Epidermal melanocyte (primary cell): ENCODE results near the gene TMEM42.
"Not testable (repeated sequence)": the region's sequence is repeated elsewhere in the genome, so short reads cannot be mapped to it uniquely, and the experiment has no call there.

Experiments
- DNase-seq: peaks from one replicate; pipeline ENCODE4 v3.0.0; 2011; ENCODE audit warnings: low spot score; ENCODE audit not compliant: insufficient read length

Gene TMEM42

DNA sequence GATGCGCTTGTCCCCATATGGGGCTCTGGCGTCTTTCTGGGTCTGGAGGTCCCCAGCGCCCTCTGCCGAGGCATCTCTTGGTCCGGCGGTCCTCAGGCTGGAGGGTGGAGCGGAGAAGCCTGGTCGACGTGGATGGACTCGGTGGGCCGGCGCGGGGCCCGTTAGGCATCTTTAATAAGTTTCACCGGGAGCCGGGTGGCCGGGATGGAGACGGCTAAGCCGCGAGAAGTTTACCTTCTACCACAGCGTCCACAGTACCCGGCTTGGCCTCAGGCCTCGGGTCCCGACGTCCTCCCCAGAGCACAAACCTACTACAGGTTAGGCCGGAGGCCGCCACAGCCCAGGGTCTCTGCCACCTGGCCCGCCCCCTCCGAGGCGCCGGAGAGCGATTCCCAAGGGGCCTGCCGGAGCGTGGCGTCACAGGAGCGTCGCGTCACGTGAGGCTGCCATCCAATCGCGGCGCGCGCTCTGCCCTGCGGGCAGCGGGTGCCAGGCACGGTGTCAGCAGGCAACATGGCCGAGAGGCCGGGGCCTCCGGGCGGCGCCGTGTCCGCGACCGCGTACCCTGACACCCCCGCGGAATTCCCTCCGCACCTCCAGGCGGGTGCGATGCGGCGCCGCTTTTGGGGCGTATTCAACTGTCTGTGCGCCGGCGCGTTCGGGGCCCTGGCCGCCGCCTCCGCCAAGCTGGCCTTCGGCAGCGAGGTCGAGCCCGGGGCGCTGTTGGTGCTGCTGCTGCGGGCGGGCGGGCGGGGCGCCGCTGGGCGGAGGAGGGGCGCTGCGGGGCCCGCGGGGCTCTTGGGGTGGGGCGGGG lies at the start of gene TMEM42:
Gene TMEM42, plus strand, starts transcription at position 501 of the 814 bp plus-strand sequence. Its CDS starts 13 bp downstream, at position 514.
- peak; percentile 83 for DNase-seq

DNA sequence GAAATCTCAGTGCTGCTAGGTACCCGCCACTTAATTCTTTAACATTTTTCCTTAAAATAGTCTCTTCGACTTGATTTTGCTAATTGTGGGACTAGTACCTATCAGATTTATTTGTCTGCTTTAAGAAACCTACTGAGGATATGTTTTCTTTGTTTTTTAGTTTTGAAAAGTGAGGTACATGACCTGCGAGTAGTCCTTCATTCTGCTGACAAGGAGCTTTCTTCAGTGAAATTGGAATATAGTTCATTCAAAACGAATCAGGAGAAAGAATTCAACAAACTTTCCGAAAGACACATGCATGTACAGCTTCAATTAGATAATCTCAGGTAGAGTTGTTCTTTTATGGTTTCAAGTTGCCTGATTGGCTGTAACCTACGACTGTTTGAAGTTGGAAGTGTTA lies 47.0 kb upstream of the TMEM42 start:
- no peak for DNase-seq

DNA sequence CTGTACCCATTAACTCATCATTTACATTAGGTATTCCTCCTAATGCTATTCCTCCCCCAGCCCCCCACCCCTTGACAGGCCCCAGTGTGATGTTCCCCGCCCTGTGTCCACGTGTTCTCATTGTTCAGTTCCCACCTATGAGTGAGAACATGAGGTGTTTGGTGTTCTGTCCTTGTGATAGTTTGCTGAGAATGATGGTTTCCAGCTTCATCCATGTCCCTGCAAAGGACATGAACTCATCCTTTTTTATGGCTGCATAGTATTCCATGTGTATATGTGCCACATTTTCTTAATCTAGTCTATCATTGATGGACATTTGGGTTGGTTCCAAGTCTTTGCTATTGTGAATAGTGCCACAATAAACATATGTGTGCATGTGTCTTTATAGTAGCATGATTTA lies 45.4 kb upstream of the TMEM42 start:
- DNase-seq: not testable (repeated sequence)

GRCh38 chr3:44821206-44821605 lies 40.5 kb upstream of the TMEM42 start:
- DNase-seq: not testable (repeated sequence)

- no peak for DNase-seq
These were observed 36.3 kb upstream of the TMEM42 start for GRCh38 chr3:44825264-44825925.

- DNase-seq: no peak
These were observed 34.5 kb upstream of the TMEM42 start for GRCh38 chr3:44827196-44827595.

DNA sequence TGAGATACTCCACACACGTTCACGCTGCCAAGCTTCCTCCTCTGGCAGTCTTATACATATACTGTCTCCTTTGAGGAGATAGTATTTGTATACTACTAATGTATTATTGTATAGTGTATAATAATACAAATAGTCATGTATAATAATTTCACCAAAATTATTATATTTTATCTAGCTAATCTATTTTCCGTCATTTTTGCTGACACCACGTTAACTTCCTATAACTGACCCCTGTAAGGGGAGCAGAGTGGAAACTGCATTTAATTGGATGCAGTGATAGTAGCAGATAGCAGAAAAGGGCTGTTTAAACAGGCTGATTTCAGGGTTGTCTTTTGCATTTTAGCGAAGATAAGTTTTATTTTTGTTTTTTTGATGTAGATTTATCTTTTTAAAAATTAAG lies 30.5 kb upstream of the TMEM42 start:
- DNase-seq: no peak

- no peak for DNase-seq
These were observed 29.7 kb upstream of the TMEM42 start for GRCh38 chr3:44832032-44832431.

DNA sequence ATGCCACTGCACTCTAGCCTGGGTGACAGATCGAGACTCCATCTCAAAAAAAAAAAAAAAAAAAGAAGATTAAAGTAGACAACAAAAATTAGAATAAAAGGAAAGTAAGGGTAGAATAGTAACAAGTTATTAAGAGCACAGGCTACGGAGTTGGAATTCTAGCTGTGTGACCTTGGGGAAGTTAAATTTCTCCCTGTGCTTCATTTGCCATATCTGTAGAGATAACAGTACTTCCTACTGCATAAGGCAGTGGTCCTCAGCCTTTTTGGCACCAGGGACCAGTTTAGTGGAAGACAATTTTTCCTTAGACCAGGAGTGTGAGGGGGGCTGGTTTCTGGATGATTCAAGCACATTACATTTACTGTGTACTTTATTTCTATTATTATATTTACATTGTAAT lies 28.7 kb upstream of the TMEM42 start:
- DNase-seq: no peak

DNA sequence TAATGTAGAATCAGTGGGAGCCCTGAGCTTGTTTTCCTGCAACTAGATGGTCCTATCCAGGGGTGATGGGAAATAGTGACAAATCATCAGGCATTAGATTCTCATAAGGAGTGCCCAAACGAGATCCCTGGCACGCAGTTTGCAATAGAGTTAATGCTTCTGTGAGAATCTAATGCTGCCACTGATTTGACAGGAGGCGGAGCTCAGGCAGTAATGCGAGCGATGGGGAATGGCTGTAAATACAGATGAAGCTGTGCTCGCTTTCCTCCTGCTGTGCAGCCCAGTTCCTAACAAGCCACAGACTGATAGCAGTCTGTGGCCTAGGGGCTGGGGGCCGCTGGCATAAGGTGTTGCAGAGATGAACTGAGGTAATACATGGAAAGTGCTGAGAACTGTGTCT lies 28.3 kb upstream of the TMEM42 start:
- DNase-seq: no peak

GRCh38 chr3:44835684-44836083 lies 26.0 kb upstream of the TMEM42 start:
- DNase-seq: no peak

DNA sequence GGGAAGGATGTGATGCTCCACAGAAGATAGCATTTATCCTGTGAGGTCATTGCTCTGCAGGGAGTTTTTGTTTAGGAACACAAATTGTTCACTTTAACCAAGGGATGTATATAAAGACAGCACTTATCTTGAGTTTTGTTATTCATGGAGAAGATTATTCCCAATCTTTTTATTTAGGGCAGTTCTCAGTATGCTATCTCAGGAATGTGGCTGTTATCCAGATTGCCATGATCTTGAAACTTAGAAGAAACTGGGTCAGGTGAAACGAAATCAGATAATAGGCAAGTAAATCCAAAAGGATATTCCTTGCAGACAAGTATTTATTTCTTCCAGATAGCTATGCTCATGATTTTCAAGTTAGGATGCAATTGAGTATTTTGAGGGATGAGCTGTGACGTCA lies 19.3 kb upstream of the TMEM42 start:
- no peak for DNase-seq

- DNase-seq: no peak
These were observed 15.9 kb upstream of the TMEM42 start for GRCh38 chr3:44845528-44846520.

DNA sequence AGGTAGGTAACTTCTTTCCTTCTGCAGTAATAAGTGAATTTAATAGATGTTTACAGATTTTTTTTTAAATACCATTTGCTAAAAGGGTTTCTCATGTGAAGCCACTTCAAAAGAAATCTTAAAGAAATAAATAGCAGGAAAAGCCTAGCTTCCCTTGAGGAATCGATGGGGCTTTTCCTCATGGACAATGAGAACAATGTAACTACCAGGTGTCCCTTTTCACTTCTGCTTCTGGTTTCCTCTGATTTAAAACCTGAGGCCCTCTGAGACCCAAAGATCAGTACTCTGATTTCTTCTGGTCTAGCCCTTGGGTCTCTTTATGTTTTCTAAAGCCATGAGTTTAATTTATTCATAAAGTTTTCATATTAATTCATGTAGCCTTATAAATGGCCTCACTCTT lies 13.1 kb upstream of the TMEM42 start:
- DNase-seq: no peak

DNA sequence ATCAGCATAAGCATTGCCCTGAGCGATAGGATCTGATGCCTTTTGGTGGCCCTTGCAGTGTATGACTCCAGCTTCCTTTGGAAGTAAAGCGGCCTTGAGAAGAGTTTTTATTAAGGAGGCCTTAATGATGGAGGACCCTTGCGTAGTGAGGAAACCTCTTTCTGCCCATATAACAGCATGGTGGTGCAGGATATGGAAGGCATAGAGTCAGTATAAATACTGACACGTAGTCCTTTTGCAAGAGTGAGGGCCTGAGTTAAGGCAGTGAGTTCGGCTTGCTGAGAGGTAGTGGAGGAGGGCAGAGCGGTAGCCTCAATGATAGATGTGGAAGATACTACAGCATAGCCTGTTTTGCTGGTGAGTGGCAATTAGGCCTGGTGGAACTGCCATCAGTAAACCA lies 5.0 kb upstream of the TMEM42 start:
- DNase-seq: not testable (repeated sequence)

DNA sequence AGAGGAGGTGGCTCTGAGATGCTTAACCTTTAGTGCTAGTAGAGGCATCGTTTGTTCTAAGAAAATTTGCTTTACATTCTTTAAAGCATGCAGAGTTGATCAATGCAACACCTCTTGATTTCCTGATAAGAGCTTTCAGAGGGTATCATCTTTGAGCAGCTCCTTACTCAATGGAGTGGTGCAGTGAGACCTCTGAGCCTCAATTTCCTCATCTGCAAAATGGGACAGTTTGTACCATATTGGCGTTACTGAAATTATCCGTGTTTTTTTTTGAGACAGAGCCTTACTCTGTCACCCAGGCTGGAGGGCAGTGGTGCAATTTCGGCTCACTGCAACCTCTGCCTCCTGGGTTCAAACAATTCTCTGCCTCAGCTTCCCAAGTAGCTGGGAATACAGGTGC lies 1.6 kb upstream of the TMEM42 start:
- DNase-seq: no peak

- no peak for DNase-seq
These were observed 520 bp downstream of the TMEM42 start for GRCh38 chr3:44862226-44862637.

GRCh38 chr3:44865272-44866035 lies 3.7 kb downstream of the TMEM42 start:
- DNase-seq: no peak

DNA sequence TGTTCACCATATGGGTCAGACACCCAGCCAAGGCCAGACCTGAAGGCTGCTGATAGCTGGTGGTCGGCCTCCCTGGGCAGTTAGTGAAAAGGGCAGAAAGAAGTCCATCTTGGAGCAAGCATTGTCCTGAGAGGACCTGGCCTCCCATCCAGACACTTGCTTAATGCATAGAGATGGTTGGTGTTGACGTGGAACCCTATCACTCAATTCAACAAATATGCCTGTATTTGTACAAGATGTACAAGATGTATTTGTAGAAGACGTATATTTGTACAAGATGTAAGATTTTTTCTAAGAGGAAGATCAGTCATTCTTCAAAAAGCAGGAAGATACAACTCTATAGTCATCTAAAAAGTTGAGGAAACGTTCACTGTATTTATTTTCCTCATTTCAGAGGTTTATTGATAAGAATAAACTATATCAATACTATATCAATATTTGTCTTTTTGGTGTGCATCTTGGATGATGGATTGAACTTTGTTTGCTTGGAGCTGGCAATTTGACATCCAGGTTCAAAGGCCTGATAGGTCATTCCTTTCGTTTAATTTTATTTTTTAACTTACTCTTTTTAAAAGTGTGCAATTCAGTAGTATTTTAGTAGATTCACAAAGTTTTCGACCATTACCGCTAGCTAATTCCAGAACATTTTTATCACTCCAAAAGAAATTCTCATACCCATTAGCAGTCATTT lies 5.9 kb downstream of the TMEM42 start:
- DNase-seq: no peak

DNA sequence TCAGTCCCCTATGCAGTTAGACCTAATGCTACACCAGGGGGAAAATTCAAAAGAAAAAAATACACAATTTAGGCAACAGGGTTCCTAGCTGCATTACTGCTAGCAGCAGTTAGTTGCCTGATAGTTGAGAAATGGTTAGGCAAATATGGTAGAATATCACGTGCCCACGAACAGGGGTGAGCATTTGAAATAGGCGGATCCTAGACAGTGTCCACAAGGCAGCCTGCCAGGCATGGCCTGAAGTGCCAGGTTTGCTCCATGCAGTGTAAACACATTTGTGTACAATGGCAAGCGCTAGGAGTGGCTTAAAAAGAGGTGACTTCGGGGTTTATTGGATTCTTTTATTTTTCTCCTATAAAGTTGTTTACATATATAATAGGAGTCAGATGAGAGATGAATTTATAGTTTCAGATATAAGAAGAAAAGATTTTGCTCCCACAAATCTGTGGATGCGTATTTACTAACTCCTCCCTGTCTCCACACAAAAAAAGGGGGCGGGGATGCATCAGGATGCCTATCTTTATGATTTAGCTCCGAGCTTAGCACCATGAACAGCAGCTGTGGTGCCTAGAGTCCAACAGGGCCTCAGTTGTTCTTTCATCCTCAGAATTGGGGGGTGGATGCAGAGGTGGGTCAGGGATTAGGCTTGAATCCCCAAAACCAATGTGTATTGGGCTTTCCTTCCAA lies 8.8 kb downstream of the TMEM42 start:
- no peak for DNase-seq
